Naive thymus-derived CD4-positive, alpha-beta T cell (primary cell): ENCODE data around the gene FCSK. TPM values are rescaled to one million over a fixed set of nuclear protein-coding genes. Genes with fewer than 3 reads are reported as not detected.

Experiments used
- ATAC-seq: fragments of 150-1000 bp; cut with Tn5 transposase; 2 replicates; pipeline ENCODE4 v1.10.0; 2021; ENCODE audit warnings: mild to moderate bottlenecking, moderate library complexity
- CTCF ChIA-PET: fragments of 350-600 bp; sonication (Branson Sonifier 250); formaldehyde crosslinking; loops from one replicate; lab custom pipeline; 2021; ENCODE audit warnings: antibody characterized with exemption; lab: Charles Lee
- POLR2A ChIA-PET: fragments of 350-600 bp; sonication (Branson Sonifier 250); formaldehyde crosslinking; loops from one replicate; lab custom pipeline; 2021; ENCODE audit warnings: antibody characterized with exemption, inconsistent platforms; lab: Charles Lee
- DNase-seq, 9 donors: peaks; one replicate each; pipeline versions ENCODE4 v3.0.0 to v3.0.0-alpha.2; 2020 to 2022; ENCODE audit warnings: mixed read lengths in 1 of 9
- H3K27ac ChIP-seq: one replicate; pipeline ENCODE4 v1.7.0; 2013; ENCODE audit warnings: mild to moderate bottlenecking, low read depth, low read length, moderate library complexity
- H3K27me3 ChIP-seq, 2 donors: one replicate each; pipeline ENCODE4 v1.7.0; 2013; ENCODE audit warnings: low read length in 2 of 2, mild to moderate bottlenecking in 2 of 2, moderate library complexity in 2 of 2; ENCODE audit not compliant: control insufficient read depth in 2 of 2, insufficient read depth in 2 of 2
- H3K36me3 ChIP-seq, 3 experiments: 1 replicate in 2 of 3; 2 replicates in 1 of 3; pipeline ENCODE4 v1.7.0; 2013; ENCODE audit warnings: low read length in 3 of 3, mild to moderate bottlenecking in 3 of 3, moderate library complexity in 1 of 3; ENCODE audit not compliant: insufficient read depth in 3 of 3, control insufficient read depth in 2 of 3
- H3K4me1 ChIP-seq, 2 donors: one replicate each; pipeline ENCODE4 v1.7.0; 2013; ENCODE audit warnings: low read length in 2 of 2, mild to moderate bottlenecking in 2 of 2, moderate library complexity in 1 of 2; ENCODE audit not compliant: control insufficient read depth in 2 of 2, insufficient read depth in 2 of 2
- H3K4me3 ChIP-seq: 2 replicates; pipeline ENCODE4 v1.7.0; 2013; ENCODE audit warnings: mild to moderate bottlenecking, low read length
- H3K9me3 ChIP-seq, 3 experiments: 1 replicate in 2 of 3; 2 replicates in 1 of 3; pipeline ENCODE4 v1.7.0; 2013; ENCODE audit warnings: low read length in 3 of 3; ENCODE audit not compliant: control insufficient read depth in 2 of 3
- H3K27ac Mint-ChIP-seq, 9 donors: one replicate each; pipeline ENCODE4 v1.8.0; 2020 to 2022; ENCODE audit warnings: mixed read lengths in 9 of 9, mild to moderate bottlenecking in 8 of 9, moderate library complexity in 5 of 9, inconsistent platforms in 2 of 9
- H3K27me3 Mint-ChIP-seq, 5 donors: one replicate each; pipeline ENCODE4 v1.8.0; 2021 to 2022; ENCODE audit warnings: mixed read lengths in 5 of 5, mild to moderate bottlenecking in 1 of 5
- H3K36me3 Mint-ChIP-seq, 5 donors: one replicate each; pipeline ENCODE4 v1.8.0; 2020 to 2022; ENCODE audit warnings: mixed read lengths in 5 of 5, mild to moderate bottlenecking in 3 of 5, inconsistent platforms in 1 of 5
- H3K4me1 Mint-ChIP-seq, 7 donors: one replicate each; pipeline ENCODE4 v1.8.0; 2020 to 2022; ENCODE audit warnings: mixed read lengths in 7 of 7, mild to moderate bottlenecking in 3 of 7, inconsistent platforms in 1 of 7
- H3K4me3 Mint-ChIP-seq, 10 donors: one replicate each; pipeline ENCODE4 v1.8.0; 2020 to 2022; ENCODE audit warnings: mild to moderate bottlenecking in 10 of 10, mixed read lengths in 10 of 10, moderate library complexity in 6 of 10, inconsistent platforms in 2 of 10
- H3K9me3 Mint-ChIP-seq, 11 donors: one replicate each; pipeline ENCODE4 v1.8.0; 2020 to 2022; ENCODE audit warnings: mixed read lengths in 11 of 11, mild to moderate bottlenecking in 4 of 11, inconsistent platforms in 1 of 11, moderate library complexity in 1 of 11
- intact Hi-C, 2 donors: fragments of 100-400 bp; cut with micrococcal nuclease; formaldehyde crosslinking; loops; one replicate each; pipeline ENCODE4 v1.15.1; 2023
- polyA plus RNA-seq, 2 donors: library from polyadenylated mRNA; unstranded; fragments of 300-500 nt; fragmentation: Illumina TruSeq; gene quantifications; one replicate each; pipeline ENCODE4 v1.2.3, GENCODE V29; 2021
- total RNA-seq, 6 experiments: library from RNA in 5 of 6; stranded (reverse) in 5 of 6; gene quantifications; 1 replicate in 5 of 6; 2 replicates in 1 of 6; pipeline ENCODE4 v1.2.3 and lab custom pipeline; 2021 to 2026

The FCSK gene
- total and polyA plus RNA-seq, 7 experiments from 2014 or later, result 7.5 to 45.2 (median 30.1) TPM

- Histone ChIP-seq H3K9me3 (no peaks in the 10 kb centered on the region), H3K36me3 (no peaks in the 10 kb centered on the region), H3K4me1 (peaks cover 25 to 42% of the 10 kb centered on the region in 2 donors), H3K27ac (peak overlapping the region; percentile 20), H3K27me3 (no peaks in the 10 kb centered on the region), H3K4me3 (no peak overlapping the region)
- ATAC-seq, result no peak
- no peak for DNase-seq
- peaks cover 48 to 84% (median 74%) of the 10 kb centered on the region in 7 donors for H3K4me1 Mint-ChIP-seq
- no peaks in the 10 kb centered on the region for H3K9me3 Mint-ChIP-seq
- intact Hi-C loops, result loop anchor here in 1 of 2 donors (5.0 kb wide), 3 partner anchors 32 to 1047 kb away; partner anchors contain the start of genes CMTR2 and TERF2
- ChIA-PET CTCF (no interaction called here), POLR2A (interaction anchor here (1.0 to 5.7 kb wide), 2 partner anchors 27 to 55 kb away, joined by 3 to 59 read pairs; no protein-coding TSS in a partner anchor)
- H3K27ac Mint-ChIP-seq, result peak overlapping the region in 6 of 9 donors; percentile 7 to 89 (median 42)
- H3K4me3 Mint-ChIP-seq, result peak overlapping the region in 4 of 10 donors; percentile 18 to 63 (median 31)
- H3K27me3 Mint-ChIP-seq, result no peaks in the 10 kb centered on the region
- H3K36me3 Mint-ChIP-seq, result peaks cover 0 to 14% (median 3%) of the 10 kb centered on the region in 5 donors
Measured at GRCh38 chr16:70434484-70435260, 19.7 kb upstream of the FCSK start.

GRCh38 chr16:70437017-70437581 lies 17.3 kb upstream of the FCSK start:
- intact Hi-C loops, result loop anchor here in 1 of 2 donors (5.0 kb wide), 2 partner anchors 35 to 1050 kb away; partner anchors contain the start of gene TERF2
- H3K36me3 Mint-ChIP-seq, result peaks cover 0 to 11% (median 0%) of the 10 kb centered on the region in 5 donors
- Histone ChIP-seq H3K27ac (peak overlapping the region; percentile 58), H3K4me1 (peaks cover 11 to 31% of the 10 kb centered on the region in 2 donors), H3K9me3 (no peaks in the 10 kb centered on the region), H3K27me3 (no peaks in the 10 kb centered on the region), H3K36me3 (no peaks in the 10 kb centered on the region), H3K4me3 (no peak overlapping the region)
- no peaks in the 10 kb centered on the region for H3K9me3 Mint-ChIP-seq
- ATAC-seq (no peak), DNase-seq (no peak)
- CTCF ChIA-PET, result no interaction called here
- no peaks in the 10 kb centered on the region for H3K27me3 Mint-ChIP-seq
- peak overlapping the region in 8 of 9 donors; percentile 76 to 97 (median 91) for H3K27ac Mint-ChIP-seq
- POLR2A ChIA-PET, result interaction anchor here (2.6 to 5.7 kb wide), 3 partner anchors 16 to 91 kb away, joined by 9 to 59 read pairs (median 29); partner anchors contain the start of genes DDX19A and FCSK
- peaks cover 37 to 67% (median 57%) of the 10 kb centered on the region in 7 donors for H3K4me1 Mint-ChIP-seq
- peak overlapping the region; percentile 88 to 99 (median 96) for H3K4me3 Mint-ChIP-seq

GRCh38 chr16:70437582-70438557 lies 16.5 kb upstream of the FCSK start:
- Mint-ChIP-seq H3K27me3 (no peaks in the 10 kb centered on the region), H3K4me1 (peaks cover 32 to 59% (median 50%) of the 10 kb centered on the region in 7 donors), H3K27ac (peak overlapping the region; percentile 76 to 97 (median 90)), H3K9me3 (no peaks in the 10 kb centered on the region), H3K4me3 (peak overlapping the region; percentile 88 to 99 (median 96)), H3K36me3 (peaks cover 0 to 11% (median 0%) of the 10 kb centered on the region in 5 donors)
- H3K9me3 ChIP-seq, result no peaks in the 10 kb centered on the region
- ATAC-seq (no peak), DNase-seq (peak in 3 of 9 donors; percentile 19 to 40 (median 21))
- H3K27me3 ChIP-seq, result no peaks in the 10 kb centered on the region
- peak overlapping the region; percentile 67 for H3K4me3 ChIP-seq
- POLR2A ChIA-PET, result interaction anchor here (0.9 to 5.7 kb wide), 11 partner anchors 16 to 95 kb away, joined by 3 to 59 read pairs (median 3); partner anchors contain the start of genes DDX19A and FCSK
- H3K27ac ChIP-seq, result peak overlapping the region; percentile 58
- CTCF ChIA-PET, result interaction anchor here (0.6 to 1.5 kb wide), 2 partner anchors 57 to 87 kb away, joined by 3 to 7 read pairs; no protein-coding TSS in a partner anchor
- no peaks in the 10 kb centered on the region for H3K36me3 ChIP-seq
- intact Hi-C loops, result loop anchor here (2.0 to 5.0 kb wide), 5 partner anchors 17 to 1051 kb away; partner anchors contain the start of genes EXOSC6 (in 1 of the 2), FCSK (in 1 of the 2) and TERF2 (in 1 of the 2)
- H3K4me1 ChIP-seq, result peaks cover 11 to 25% of the 10 kb centered on the region in 2 donors

- DNase-seq (no peak), ATAC-seq (no peak)
- Mint-ChIP-seq H3K4me1 (peaks cover 25 to 52% (median 43%) of the 10 kb centered on the region in 7 donors), H3K9me3 (no peaks in the 10 kb centered on the region), H3K27ac (peak overlapping the region; percentile 76 to 97 (median 90)), H3K36me3 (peaks cover 0 to 11% (median 0%) of the 10 kb centered on the region in 5 donors), H3K27me3 (no peaks in the 10 kb centered on the region), H3K4me3 (peak overlapping the region; percentile 88 to 99 (median 96))
- ChIA-PET CTCF (interaction anchor here (0.6 to 1.5 kb wide), 2 partner anchors 58 to 88 kb away, joined by 3 to 7 read pairs; no protein-coding TSS in a partner anchor), POLR2A (interaction anchor here (0.9 to 5.7 kb wide), 12 partner anchors 11 to 96 kb away, joined by 3 to 59 read pairs (median 4); partner anchors contain the start of genes DDX19A and FCSK)
- Histone ChIP-seq H3K4me3 (peak overlapping the region; percentile 67), H3K36me3 (no peaks in the 10 kb centered on the region), H3K27ac (peak overlapping the region; percentile 58), H3K27me3 (no peaks in the 10 kb centered on the region), H3K4me1 (peaks cover 11 to 23% of the 10 kb centered on the region in 2 donors), H3K9me3 (no peaks in the 10 kb centered on the region)
- intact Hi-C loops, result loop anchor here (2.0 to 5.0 kb wide), 5 partner anchors 16 to 1051 kb away; partner anchors contain the start of genes EXOSC6 (in 1 of the 2), FCSK (in 1 of the 2) and TERF2 (in 1 of the 2)
Measured at GRCh38 chr16:70438585-70438968, 15.8 kb upstream of the FCSK start.

GRCh38 chr16:70438969-70439862 lies 15.2 kb upstream of the FCSK start, which contains the start of gene ST3GAL2:
Gene ST3GAL2, minus strand, starts transcription at chr16:70439100. Its CDS starts 40,570 bp downstream, at chr16:70398530.
- ATAC-seq (peak; percentile 99), DNase-seq (peak; percentile 84 to 94 (median 90))
- H3K36me3 Mint-ChIP-seq, result peaks cover 0 to 8% (median 0%) of the 10 kb centered on the region in 5 donors
- CTCF ChIA-PET, result interaction anchor here (0.6 to 1.6 kb wide), 4 partner anchors 14 to 249 kb away, joined by 3 to 7 read pairs (median 4); partner anchors contain the start of gene FCSK
- no peaks in the 10 kb centered on the region for H3K27me3 Mint-ChIP-seq
- no peaks in the 10 kb centered on the region for H3K9me3 Mint-ChIP-seq
- H3K27me3 ChIP-seq, result no peaks in the 10 kb centered on the region
- peaks cover 11 to 23% of the 10 kb centered on the region in 2 donors for H3K4me1 ChIP-seq
- H3K36me3 ChIP-seq, result no peaks in the 10 kb centered on the region
- peaks cover 18 to 46% (median 37%) of the 10 kb centered on the region in 7 donors for H3K4me1 Mint-ChIP-seq
- POLR2A ChIA-PET, result interaction anchor here (0.5 to 5.7 kb wide), 15 partner anchors 9 to 97 kb away, joined by 3 to 59 read pairs (median 4); partner anchors contain the start of genes COG4, DDX19A, FCSK and SF3B3
- H3K4me3 ChIP-seq, result peak within 1 kb of the TSS; percentile 82
- H3K4me3 Mint-ChIP-seq, result peak within 1 kb of the TSS; percentile 92 to 99 (median 98)
- no peaks in the 10 kb centered on the region for H3K9me3 ChIP-seq
- peak within 1 kb of the TSS; percentile 84 to 97 (median 93) for H3K27ac Mint-ChIP-seq
- H3K27ac ChIP-seq, result peak within 1 kb of the TSS; percentile 58
- intact Hi-C loops, result loop anchor here (1.0 to 5.0 kb wide), 11 partner anchors 8 to 1052 kb away; partner anchors contain the start of genes COG4 (in 2 of the 2), DDX19A (in 2 of the 2), FCSK (in 2 of the 2) and SF3B3 (in 2 of the 2)
